HG03575 (cell line): ENCODE measurements around the gene GPR137.
"Not testable (repeated sequence)": the region's sequence is repeated elsewhere in the genome, so short reads cannot be mapped to it uniquely, and the experiment has no call there.

Experiments used
- ATAC-seq: cut with Tn5 transposase; IDR thresholded peaks from one replicate; pipeline ENCODE4 v1.9.1; 2021; ENCODE audit not compliant: unreplicated experiment, insufficient number of reproducible peaks, low FRiP score; ENCODE audit errors: extremely low read depth

The GPR137 gene

DNA sequence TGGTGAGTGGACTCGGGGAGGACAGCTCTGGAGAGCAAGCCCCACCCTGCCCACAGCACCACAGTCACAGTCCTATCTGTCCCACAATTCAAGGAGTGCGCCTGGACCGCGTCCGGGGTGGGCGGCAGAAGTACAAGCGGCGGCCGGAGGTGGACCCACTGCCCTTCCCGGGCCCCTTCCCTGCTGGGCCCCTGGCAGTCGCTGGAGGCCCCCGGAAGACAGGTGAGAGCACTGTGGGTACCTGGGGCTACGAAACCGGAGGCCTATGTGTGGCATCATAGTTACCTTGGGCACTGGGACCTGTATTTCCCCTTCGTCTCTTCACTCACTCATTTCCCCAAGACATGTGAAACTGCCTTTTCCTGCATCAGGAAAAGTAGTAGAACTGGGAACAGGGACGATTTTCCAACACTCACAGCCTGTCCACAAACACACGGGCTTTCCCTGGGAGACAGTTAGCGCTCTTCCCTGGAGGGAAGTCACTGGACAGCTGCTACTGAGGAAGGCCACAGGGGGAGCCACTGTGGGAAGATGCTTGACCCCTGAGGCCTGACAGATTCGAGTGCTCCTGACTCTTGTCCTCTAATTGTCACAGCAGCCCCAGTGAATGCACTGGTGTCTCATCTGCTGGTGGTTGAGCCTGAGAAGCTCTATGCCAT lies 28.6 kb downstream of the GPR137 start:
- no peak for ATAC-seq

DNA sequence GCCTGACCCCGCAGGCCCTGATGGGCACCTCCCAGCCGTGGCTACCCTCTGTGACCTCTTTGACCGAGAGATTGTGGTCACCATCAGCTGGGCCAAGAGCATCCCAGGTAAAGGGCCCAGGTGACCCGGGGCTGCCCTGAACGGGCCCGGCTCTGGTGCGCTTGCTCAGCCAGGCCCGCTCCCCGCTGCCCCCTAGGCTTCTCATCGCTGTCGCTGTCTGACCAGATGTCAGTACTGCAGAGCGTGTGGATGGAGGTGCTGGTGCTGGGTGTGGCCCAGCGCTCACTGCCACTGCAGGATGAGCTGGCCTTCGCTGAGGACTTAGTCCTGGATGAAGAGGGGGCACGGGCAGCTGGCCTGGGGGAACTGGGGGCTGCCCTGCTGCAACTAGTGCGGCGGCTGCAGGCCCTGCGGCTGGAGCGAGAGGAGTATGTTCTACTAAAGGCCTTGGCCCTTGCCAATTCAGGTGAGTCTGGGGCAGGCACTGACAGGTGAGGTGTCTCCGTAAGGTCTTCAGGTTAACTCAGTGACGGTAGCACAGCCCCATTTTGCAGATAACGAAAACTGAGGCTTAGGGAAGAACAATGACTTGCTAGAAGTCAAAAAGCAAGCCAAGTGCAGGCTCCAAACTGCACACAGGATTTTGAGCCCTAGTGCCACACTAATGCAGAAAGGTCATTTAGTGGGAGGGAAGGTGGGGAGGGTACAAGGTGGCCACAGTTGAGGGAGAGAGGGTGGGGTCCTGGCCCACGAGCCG lies 29.3 kb downstream of the GPR137 start:
- ATAC-seq = no peak

DNA sequence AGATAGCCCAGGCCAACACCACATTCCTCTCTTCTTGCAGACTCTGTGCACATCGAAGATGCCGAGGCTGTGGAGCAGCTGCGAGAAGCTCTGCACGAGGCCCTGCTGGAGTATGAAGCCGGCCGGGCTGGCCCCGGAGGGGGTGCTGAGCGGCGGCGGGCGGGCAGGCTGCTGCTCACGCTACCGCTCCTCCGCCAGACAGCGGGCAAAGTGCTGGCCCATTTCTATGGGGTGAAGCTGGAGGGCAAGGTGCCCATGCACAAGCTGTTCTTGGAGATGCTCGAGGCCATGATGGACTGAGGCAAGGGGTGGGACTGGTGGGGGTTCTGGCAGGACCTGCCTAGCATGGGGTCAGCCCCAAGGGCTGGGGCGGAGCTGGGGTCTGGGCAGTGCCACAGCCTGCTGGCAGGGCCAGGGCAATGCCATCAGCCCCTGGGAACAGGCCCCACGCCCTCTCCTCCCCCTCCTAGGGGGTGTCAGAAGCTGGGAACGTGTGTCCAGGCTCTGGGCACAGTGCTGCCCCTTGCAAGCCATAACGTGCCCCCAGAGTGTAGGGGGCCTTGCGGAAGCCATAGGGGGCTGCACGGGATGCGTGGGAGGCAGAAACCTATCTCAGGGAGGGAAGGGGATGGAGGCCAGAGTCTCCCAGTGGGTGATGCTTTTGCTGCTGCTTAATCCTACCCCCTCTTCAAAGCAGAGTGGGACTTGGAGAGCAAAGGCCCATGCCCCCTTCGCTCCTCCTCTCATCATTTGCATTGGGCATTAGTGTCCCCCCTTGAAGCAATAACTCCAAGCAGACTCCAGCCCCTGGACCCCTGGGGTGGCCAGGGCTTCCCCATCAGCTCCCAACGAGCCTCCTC lies 30.2 kb downstream of the GPR137 start:
- ATAC-seq = not testable (repeated sequence)

DNA sequence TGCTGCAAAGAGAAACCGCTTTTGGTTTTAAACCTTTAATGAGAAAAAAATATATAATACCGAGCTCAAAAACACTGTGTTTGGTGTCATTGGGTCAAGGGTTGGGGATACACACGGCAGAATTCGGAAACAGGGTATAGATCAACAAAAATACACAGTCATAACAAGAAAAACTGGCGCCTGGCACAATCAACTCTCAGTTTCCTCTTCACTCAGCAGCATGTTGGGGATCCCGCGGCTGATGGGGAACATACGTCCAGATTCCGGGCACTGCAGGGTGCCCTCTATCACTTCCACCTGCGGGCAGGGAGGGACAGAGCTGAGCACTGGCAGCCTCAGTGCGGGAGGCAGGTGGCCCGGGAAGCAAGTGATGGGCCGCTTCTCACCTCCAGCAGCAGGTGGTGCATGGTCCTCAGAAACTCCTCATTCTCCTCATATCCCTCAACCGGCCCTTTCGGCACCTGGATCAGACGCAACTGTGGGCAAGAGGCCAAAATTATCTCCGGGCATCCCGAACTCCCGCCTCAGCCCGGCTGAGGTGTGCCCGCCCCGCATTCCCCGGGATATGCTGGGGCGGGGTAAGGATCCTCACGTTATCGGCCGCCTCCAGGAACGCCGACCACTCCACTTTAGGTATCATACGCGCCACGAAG lies 31.1 kb downstream of the GPR137 start:
- no peak for ATAC-seq

DNA sequence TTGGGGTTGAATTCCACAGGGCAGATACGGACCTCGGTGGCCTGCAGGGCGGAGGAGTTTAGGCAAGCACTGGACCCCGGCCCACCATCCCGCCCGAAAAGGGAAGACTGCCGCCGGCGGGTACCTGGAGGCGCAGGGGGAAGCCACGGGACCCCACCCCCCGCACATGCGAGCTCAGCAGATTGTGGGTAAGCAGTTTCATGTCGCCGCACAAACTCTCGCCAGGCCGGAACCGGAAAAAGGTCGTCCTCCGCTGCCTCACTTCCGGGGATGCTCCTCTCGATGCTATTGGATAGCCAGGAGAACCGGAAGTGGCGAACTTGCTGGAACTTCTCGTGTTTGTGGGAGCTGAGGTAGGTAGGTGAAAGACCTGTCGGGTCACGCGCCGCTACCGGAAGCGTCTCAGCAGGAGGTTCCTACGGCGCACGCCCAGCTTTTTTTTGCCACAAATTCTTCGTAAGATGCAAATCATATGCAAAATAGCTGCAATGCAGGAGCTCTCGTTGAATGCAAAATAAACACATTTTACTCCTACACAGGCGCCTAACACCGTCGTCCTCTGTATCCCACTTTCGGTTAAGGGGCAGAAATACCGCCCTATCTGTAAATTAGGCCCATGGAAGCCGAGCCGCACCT lies 31.8 kb downstream of the GPR137 start, which contains the start of gene TRMT112:
TRMT112 (minus strand) TSS at position 235 of the 636 bp plus-strand sequence; CDS start at position 202, 33 bp downstream.
- no peak for ATAC-seq

DNA sequence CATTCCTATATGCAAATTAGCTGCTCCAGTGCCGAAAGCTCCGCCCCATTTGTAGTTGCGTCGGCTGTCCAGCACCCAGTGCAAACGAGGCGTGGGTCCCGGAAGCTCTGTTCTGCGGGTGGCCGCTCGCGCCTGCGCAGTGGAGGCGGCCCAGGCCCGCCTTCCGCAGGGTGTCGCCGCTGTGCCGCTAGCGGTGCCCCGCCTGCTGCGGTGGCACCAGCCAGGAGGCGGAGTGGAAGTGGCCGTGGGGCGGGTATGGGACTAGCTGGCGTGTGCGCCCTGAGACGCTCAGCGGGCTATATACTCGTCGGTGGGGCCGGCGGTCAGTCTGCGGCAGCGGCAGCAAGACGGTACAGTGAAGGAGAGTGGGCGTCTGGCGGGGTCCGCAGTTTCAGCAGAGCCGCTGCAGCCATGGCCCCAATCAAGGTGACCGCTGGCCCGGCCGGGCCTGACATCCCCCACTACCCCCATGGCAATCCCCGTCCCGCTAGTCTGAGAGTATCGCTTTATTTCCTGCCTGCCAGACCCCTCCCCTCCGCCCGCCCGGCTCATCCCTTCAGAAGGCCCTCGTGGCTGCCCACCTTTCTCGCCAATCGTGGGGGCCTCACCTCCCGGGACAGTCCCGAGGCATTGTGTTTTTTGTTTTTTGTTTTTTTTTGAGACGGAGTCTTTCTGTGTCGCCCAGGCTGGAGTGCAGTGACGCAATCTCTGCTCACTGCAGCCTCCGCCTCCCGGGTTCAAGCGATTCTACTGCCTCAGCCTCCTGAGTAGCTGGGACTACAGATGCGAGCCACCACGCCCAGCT lies 32.5 kb downstream of the GPR137 start, which contains the start of gene PRDX5:
PRDX5 (plus strand) TSS at position 161 of the 805 bp plus-strand sequence; CDS start at position 256, 95 bp downstream.
- no peak for ATAC-seq

DNA sequence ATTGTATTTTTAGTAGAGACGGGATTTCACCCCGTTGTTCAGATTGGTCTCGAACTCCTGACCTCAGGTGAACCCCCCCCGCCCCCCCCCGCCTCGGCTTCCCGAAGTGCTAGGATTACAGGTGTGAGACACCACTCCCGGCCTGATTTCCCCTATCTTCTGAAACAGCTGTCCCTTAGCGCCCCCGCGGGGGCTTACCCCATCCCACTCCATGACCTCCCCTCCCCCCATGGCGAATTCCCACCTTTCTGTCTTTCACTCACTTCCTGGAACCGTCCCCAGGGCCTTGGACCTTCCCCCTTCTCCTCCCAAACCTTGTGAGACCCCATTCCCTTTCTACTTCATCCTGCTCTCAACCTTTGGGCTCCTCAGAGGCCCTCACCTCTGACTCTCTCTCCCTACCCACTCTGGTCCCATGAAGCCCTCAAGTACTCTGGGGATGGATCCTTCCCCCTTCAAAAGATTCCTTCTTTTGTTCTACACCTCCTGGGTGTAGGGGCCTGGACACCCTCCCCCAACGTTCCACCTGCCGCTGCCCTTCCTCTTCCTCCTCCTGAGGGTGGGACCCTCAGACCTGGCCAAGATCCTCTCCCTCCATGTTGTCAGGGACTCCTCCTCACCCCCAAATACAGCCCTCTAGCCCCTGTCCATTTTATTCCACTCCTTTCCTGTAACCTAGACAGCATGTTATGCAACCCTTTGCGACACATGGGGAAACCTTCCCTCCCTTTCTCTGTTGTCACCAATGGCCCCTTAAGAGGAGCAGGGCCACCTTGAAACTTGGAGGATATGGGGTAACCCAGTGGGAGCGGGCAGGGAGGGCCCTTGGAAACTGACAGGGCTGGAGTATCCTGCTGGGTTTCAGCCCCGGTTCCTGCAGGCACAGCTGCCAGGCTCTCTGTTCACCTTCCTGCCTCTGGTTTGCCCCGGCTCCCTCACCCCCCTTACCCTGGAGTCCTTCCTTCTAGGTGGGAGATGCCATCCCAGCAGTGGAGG lies 33.4 kb downstream of the GPR137 start:
- no peak for ATAC-seq

DNA sequence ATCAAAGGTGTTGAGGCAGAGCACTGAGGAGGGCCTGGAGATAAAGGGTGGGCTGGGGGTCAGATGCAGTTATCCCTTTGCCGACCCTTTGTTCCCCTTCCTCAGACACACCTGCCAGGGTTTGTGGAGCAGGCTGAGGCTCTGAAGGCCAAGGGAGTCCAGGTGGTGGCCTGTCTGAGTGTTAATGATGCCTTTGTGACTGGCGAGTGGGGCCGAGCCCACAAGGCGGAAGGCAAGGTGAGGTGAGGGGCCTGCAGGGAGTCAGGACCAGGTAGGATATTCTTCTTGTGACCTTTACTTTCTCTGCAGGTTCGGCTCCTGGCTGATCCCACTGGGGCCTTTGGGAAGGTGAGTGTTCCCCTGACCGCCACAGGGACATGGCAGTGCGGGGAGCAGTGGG lies 34.9 kb downstream of the GPR137 start:
- no peak for ATAC-seq

DNA sequence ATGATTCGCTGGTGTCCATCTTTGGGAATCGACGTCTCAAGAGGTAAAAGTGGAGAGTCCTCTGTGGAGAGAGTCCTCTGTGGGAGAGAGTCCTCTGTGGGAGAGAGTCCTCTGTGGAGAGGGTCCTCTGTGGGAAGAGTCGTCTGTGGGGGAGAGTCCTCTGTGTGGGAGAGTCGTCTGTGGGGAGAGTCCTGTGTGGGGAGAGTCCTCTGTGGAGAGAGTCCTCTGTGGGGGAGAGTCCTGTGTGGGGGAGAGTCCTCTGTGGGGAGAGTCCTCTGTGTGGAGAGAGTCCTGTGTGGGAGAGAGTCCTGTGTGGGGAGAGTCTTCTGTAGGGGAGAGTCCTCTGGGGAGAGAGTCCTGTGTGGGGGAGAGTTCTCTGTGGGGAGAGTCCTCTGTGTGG lies 35.4 kb downstream of the GPR137 start:
- ATAC-seq = no peak

DNA sequence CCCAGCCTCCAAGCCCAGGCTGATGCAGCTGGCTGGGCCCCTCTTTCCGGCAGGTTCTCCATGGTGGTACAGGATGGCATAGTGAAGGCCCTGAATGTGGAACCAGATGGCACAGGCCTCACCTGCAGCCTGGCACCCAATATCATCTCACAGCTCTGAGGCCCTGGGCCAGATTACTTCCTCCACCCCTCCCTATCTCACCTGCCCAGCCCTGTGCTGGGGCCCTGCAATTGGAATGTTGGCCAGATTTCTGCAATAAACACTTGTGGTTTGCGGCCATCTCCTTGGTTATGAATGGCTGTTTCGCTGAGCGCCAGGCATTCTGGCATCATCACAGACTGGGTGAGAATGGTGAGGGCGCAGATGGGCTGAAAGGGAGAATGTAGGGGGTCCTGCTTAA lies 35.9 kb downstream of the GPR137 start:
- no peak for ATAC-seq

DNA sequence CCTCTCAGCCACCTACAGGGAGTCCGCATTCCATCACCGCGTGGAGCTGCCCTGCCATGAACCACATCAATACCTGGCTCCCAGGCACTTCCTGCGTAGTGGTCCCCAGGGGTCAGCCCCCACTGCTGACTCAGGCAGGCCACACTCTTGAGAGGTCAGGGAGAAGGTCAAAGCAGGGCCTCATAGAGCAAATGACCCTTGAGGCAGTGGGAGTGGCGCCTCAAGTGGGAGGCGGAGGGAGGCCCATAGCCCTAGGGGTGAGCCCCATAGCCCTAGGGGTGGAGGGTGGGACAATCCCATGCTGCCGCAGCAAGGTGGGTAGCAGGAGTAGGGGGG lies 37.2 kb downstream of the GPR137 start:
- no peak for ATAC-seq

DNA sequence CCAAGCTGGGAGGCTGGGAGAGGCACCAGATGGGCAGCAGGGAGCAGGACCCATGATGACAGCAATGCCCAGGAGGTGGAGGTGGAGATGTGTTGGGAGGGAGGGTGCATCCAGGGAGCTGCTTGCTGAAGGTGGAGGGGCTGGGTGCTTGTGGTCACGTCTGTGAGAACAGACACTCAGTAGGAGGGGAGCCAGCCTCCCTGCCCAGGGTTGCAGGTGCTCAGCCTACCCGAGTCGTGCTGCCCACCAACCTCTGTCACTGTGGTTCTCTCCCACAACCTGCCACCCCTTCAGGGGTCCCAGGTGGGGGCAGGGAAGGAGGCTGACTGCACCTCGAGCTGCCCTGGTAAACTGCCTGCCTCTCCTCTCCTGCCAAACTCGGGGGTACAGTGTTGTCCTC lies 37.7 kb downstream of the GPR137 start:
- ATAC-seq = no peak

DNA sequence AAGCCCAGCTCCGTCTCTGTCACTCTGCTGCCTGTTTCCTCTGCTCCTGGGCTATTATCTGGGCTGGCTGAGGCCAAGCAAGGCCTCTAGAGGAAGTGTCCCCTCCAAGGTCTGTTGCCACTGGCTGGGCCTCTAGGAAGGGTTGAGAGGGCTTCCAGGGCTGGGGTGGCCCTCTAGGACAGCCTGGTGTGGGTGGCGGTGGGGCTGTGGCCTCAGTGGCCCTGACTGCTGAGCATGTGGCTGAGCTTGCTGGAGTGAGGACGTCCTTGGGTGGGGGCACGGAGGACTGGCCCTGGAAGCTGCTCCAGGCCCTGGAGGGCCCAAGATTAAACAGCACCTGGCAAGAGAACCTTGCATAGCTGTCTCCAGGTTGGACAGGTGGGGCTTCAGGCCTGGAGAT lies 38.3 kb downstream of the GPR137 start:
- ATAC-seq = not testable (repeated sequence)

DNA sequence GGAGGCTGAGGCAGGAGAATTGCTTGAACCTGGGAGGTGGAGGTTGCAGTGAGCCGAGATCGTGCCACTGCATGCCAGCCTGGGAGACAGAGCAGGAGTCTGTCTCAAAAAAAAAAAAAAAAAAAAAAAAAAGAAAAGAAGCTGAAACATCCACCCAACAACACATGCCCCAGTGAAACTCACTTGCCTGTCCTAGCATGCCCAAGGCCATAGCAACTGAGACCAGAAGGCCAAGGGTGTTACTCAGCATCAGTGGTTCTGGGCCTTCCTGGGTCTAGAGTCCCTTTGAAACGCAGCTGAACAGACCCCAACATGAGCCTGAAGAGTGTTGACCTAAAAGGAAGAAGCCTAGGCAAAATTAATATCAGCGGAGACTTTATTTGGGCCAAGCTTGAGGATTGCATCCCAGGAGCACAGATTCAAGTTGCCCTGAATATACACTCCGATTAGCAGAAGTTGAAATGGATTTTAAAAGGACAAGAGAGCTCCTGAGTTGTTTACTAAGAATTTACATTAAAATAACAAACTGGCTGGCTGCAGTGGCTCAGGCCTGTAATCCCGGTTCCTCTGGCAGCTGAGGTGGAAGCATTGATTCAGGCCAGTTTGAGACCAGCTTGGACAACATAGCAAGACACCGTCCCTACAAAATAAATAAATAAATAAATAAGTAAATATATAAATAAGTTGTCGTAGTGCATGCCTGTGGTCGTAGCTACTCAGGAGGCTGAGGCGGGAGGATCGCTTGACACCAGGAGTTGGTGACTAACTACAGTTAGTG lies 39.2 kb downstream of the GPR137 start:
- ATAC-seq = no peak

DNA sequence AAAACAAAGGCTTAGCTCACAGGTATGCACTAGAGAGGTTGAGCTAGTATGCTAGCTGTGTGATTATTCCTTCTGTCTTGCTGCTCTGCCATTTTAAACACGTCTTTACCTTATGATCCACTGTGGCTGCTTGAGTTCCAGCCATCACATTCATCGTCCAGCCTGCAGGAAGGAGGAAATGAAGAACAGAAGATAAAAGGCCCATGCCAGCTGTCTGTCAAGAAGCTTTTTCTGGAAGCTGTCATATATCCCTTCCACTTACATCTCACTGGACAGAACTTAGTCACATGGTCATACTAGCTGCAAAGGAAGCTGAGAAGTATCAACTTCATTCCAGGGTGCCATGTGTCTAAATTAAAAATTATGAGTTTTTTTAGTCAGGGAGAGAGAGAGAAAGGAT lies 41.7 kb downstream of the GPR137 start:
- ATAC-seq = no peak

DNA sequence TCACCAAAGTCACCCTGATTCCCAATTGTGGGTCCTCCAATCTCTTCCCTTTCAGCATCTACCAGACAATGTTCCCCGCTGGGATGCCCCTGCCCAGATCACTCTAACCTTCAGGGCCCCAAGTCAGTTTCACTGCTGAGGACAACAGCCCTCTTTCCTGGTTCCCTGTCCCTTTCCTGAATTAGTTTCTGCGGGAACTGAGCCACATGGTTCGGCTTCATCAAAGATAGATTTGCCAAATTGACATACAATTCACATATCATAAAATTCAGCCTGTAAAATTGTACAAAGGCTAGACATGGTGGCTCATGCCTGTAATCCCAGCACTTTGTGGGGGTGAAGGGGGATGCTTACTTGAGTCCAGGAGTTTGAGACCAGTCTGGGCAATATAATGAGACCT lies 42.3 kb downstream of the GPR137 start:
- no peak for ATAC-seq
